GM23248 (cell line): ENCODE measurements around the gene CPNE5.

Source experiments
- EZH2 ChIP-seq: fragments of 200-600 bp; sonication (generic); IDR thresholded peaks from 2 replicates; pipeline ENCODE4 v1.6.1; 2018; ENCODE audit warnings: antibody characterized with exemption, mild to moderate bottlenecking; ENCODE audit not compliant: insufficient read depth, poor library complexity, severe bottlenecking
- EZH2phosphoT487 ChIP-seq: fragments of 200-600 bp; sonication (generic); IDR thresholded peaks from 2 replicates; pipeline ENCODE4 v1.6.1; 2018; ENCODE audit warnings: antibody characterized with exemption, moderate library complexity, mild to moderate bottlenecking, low read depth; ENCODE audit not compliant: insufficient read depth

- no peak for TF ChIP-seq EZH2phosphoT487
- no peak for TF ChIP-seq EZH2
Observed at GRCh38 chr6:36832313-36832712, 6.9 kb downstream of the CPNE5 start.
